Measurements from ENCODE around the gene CHST2. TPM values are rescaled to one million over a fixed set of nuclear protein-coding genes. Genes with fewer than 3 reads are reported as not detected.

The CHST2 gene
- total RNA-seq, 1 experiment from 2014 or later = 17.3 TPM

DNA sequence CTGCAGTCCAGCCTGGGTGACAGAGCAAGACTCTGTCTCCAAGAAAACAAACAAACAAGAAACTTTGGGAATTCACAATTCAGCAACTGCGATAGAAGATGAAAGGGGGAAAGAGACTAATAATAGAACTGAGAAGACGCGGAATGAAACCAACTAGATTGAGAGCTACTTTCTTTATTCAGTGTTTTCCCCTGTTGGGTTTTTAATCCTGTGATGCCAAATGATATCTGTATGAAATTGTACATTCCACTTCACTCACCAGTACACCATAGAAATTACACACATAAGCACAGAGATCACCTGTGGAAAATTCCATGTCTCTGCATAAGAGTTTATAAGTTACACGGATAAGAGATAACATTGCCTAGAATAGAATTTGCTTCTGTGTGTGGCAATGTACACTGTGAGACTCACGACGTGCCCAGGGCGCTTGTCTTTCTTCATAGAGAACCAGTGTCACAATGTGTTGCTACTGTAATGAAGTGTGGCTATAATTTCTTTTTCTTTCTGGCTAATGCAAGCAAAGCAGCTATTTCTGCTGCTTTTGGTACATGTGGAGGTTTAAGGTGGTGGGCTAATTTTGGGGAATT lies 17.7 kb upstream of the CHST2 start (continued):
- TF ChIP-seq, protein P1, sequence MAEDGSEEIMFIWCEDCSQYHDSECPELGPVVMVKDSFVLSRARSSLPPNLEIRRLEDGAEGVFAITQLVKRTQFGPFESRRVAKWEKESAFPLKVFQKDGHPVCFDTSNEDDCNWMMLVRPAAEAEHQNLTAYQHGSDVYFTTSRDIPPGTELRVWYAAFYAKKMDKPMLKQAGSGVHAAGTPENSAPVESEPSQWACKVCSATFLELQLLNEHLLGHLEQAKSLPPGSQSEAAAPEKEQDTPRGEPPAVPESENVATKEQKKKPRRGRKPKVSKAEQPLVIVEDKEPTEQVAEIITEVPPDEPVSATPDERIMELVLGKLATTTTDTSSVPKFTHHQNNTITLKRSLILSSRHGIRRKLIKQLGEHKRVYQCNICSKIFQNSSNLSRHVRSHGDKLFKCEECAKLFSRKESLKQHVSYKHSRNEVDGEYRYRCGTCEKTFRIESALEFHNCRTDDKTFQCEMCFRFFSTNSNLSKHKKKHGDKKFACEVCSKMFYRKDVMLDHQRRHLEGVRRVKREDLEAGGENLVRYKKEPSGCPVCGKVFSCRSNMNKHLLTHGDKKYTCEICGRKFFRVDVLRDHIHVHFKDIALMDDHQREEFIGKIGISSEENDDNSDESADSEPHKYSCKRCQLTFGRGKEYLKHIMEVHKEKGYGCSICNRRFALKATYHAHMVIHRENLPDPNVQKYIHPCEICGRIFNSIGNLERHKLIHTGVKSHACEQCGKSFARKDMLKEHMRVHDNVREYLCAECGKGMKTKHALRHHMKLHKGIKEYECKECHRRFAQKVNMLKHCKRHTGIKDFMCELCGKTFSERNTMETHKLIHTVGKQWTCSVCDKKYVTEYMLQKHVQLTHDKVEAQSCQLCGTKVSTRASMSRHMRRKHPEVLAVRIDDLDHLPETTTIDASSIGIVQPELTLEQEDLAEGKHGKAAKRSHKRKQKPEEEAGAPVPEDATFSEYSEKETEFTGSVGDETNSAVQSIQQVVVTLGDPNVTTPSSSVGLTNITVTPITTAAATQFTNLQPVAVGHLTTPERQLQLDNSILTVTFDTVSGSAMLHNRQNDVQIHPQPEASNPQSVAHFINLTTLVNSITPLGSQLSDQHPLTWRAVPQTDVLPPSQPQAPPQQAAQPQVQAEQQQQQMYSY (CRISPR knock-in tag; IDR thresholded peaks at IDR 0.05) = no peak
- TF ChIP-seq SMAD4 (CRISPR knock-in tag; IDR thresholded peaks at IDR 0.05) (no peak), SP1 (CRISPR knock-in tag; conservative IDR thresholded peaks at IDR 0.05) (no peak), E2F5 (CRISPR knock-in tag; IDR thresholded peaks at IDR 0.05) (no peak), JAZF1 (CRISPR knock-in tag; IDR thresholded peaks at IDR 0.05) (no peak), KAT7 (CRISPR knock-in tag; IDR thresholded peaks at IDR 0.05; ENCODE audit: borderline replicate concordance) (no peak), ZNF512 (CRISPR knock-in tag; IDR thresholded peaks at IDR 0.05; ENCODE audit: borderline replicate concordance) (no peak), ESRRA (CRISPR knock-in tag; IDR thresholded peaks at IDR 0.05; ENCODE audit: borderline replicate concordance) (no peak), HMGA2 (CRISPR knock-in tag; IDR thresholded peaks at IDR 0.05) (no peak), ZNF423 (CRISPR knock-in tag; IDR thresholded peaks at IDR 0.05) (no peak)
- TF ChIP-seq, protein P2, sequence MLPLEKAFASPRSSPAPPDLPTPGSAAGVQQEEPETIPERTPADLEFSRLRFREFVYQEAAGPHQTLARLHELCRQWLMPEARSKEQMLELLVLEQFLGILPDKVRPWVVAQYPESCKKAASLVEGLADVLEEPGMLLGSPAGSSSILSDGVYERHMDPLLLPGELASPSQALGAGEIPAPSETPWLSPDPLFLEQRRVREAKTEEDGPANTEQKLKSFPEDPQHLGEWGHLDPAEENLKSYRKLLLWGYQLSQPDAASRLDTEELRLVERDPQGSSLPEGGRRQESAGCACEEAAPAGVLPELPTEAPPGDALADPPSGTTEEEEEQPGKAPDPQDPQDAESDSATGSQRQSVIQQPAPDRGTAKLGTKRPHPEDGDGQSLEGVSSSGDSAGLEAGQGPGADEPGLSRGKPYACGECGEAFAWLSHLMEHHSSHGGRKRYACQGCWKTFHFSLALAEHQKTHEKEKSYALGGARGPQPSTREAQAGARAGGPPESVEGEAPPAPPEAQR (CRISPR knock-in tag; IDR thresholded peaks at IDR 0.05) = no peak

DNA sequence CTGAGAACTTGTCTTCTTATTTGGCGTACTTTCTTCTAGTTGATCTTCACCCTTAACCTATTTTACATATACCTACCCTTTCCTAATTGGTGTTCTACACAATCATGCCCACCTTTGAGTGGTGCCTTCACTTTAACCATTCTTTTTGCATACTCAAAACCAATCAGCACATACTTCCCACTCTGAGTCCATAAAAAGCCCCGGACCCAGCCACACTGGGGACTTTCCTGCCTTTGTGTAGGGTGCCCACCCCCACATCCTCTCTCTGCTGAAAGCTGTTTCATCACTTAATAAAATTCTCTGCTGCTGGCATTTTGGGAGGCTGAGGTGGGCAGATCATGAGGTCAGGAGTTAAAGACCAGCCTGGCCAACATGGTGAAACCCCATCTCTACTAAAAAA lies 15.9 kb upstream of the CHST2 start:
- Mint-ChIP-seq H3K36me3 (peaks cover 38% of the 10 kb centered on the region), H3K4me1 (no peaks in the 10 kb centered on the region), H3K9me3 (peaks cover 49% of the 10 kb centered on the region), H3K27me3 (ENCODE audit: low read depth) (peaks cover 3% of the 10 kb centered on the region; the same call in 1 of the 2 replicates), H3K27ac (no peak overlapping the region), H3K4me3 (no peak overlapping the region)
- DNase-seq (ENCODE audit: low spot score) = no peak
- ATAC-seq = no peak
- CTCF ChIA-PET = no interaction called here
- POLR2A ChIA-PET = no interaction called here
- TF ChIP-seq TP53 (CRISPR knock-in tag; IDR thresholded peaks at IDR 0.05) (no peak), CBFB (CRISPR knock-in tag; IDR thresholded peaks at IDR 0.05; ENCODE audit: low read depth) (no peak), USF1 (CRISPR knock-in tag; IDR thresholded peaks at IDR 0.05) (no peak), NFATC4 (CRISPR knock-in tag; IDR thresholded peaks at IDR 0.05) (no peak), ERG (CRISPR knock-in tag; IDR thresholded peaks at IDR 0.05) (no peak), SMAD3 (CRISPR knock-in tag; IDR thresholded peaks at IDR 0.05; ENCODE audit: borderline replicate concordance) (no peak), ESRRA (CRISPR knock-in tag; IDR thresholded peaks at IDR 0.05; ENCODE audit: borderline replicate concordance) (no peak), RORB (CRISPR knock-in tag; IDR thresholded peaks at IDR 0.05) (no peak)
- TF ChIP-seq, protein P3, sequence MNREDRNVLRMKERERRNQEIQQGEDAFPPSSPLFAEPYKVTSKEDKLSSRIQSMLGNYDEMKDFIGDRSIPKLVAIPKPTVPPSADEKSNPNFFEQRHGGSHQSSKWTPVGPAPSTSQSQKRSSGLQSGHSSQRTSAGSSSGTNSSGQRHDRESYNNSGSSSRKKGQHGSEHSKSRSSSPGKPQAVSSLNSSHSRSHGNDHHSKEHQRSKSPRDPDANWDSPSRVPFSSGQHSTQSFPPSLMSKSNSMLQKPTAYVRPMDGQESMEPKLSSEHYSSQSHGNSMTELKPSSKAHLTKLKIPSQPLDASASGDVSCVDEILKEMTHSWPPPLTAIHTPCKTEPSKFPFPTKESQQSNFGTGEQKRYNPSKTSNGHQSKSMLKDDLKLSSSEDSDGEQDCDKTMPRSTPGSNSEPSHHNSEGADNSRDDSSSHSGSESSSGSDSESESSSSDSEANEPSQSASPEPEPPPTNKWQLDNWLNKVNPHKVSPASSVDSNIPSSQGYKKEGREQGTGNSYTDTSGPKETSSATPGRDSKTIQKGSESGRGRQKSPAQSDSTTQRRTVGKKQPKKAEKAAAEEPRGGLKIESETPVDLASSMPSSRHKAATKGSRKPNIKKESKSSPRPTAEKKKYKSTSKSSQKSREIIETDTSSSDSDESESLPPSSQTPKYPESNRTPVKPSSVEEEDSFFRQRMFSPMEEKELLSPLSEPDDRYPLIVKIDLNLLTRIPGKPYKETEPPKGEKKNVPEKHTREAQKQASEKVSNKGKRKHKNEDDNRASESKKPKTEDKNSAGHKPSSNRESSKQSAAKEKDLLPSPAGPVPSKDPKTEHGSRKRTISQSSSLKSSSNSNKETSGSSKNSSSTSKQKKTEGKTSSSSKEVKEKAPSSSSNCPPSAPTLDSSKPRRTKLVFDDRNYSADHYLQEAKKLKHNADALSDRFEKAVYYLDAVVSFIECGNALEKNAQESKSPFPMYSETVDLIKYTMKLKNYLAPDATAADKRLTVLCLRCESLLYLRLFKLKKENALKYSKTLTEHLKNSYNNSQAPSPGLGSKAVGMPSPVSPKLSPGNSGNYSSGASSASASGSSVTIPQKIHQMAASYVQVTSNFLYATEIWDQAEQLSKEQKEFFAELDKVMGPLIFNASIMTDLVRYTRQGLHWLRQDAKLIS (CRISPR knock-in tag; IDR thresholded peaks at IDR 0.05; ENCODE audit: borderline replicate concordance) = no peak
- TF ChIP-seq, protein P4, sequence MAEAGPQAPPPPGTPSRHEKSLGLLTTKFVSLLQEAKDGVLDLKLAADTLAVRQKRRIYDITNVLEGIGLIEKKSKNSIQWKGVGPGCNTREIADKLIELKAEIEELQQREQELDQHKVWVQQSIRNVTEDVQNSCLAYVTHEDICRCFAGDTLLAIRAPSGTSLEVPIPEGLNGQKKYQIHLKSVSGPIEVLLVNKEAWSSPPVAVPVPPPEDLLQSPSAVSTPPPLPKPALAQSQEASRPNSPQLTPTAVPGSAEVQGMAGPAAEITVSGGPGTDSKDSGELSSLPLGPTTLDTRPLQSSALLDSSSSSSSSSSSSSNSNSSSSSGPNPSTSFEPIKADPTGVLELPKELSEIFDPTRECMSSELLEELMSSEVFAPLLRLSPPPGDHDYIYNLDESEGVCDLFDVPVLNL (CRISPR knock-in tag; IDR thresholded peaks at IDR 0.05; ENCODE audit: borderline replicate concordance, low read depth) = no peak

Data from WTC11 (cell line).